ENCODE data around the gene EPN2. TPM values are rescaled to one million over a fixed set of nuclear protein-coding genes. Genes with fewer than 3 reads are reported as not detected.

EPN2 gene
- total RNA-seq, 4 donors from 2014 or later: 23.9 to 35.1 (median 34.1) TPM

GRCh38 chr17:19295473-19296135, 58.4 kb downstream of the EPN2 start:
- no peaks in the 10 kb centered on the region for H3K36me3 ChIP-seq
- H3K27me3 ChIP-seq: no peaks in the 10 kb centered on the region
- no peak for TF ChIP-seq CTCF (IDR thresholded peaks at IDR 0.05)
- no peak for TF ChIP-seq POLR2A (IDR thresholded peaks at IDR 0.05)
- no peaks in the 10 kb centered on the region for H3K4me1 ChIP-seq
- H3K27ac ChIP-seq: no peak overlapping the region
- H3K4me3 ChIP-seq: no peak overlapping the region
- DNase-seq: no peak
- H3K9me3 ChIP-seq: no peaks in the 10 kb centered on the region

GRCh38 chr17:19296786-19297778, 59.9 kb downstream of the EPN2 start:
- no peak for DNase-seq

GRCh38 chr17:19298569-19299213, 61.5 kb downstream of the EPN2 start:
- no peak for TF ChIP-seq CTCF (IDR thresholded peaks at IDR 0.05)
- no peak for TF ChIP-seq POLR2A (IDR thresholded peaks at IDR 0.05)
- no peak for DNase-seq
- H3K27me3 ChIP-seq: no peaks in the 10 kb centered on the region
- no peaks in the 10 kb centered on the region for H3K36me3 ChIP-seq
- peaks cover 6 to 19% (median 8%) of the 10 kb centered on the region in 4 donors for H3K4me1 ChIP-seq
- H3K4me3 ChIP-seq: no peak overlapping the region
- no peaks in the 10 kb centered on the region for H3K9me3 ChIP-seq
- no peak overlapping the region for H3K27ac ChIP-seq

More at GRCh38 chr17:19296786-19297778, 59.9 kb downstream of the EPN2 start:
- H3K36me3 ChIP-seq: no peaks in the 10 kb centered on the region
- TF ChIP-seq POLR2A (IDR thresholded peaks at IDR 0.05): no peak
- no peak for TF ChIP-seq CTCF (IDR thresholded peaks at IDR 0.05)
- no peaks in the 10 kb centered on the region for H3K27me3 ChIP-seq
- H3K4me3 ChIP-seq: no peak overlapping the region
- H3K9me3 ChIP-seq: no peaks in the 10 kb centered on the region
- H3K4me1 ChIP-seq: peaks cover 0 to 8% (median 4%) of the 10 kb centered on the region in 4 donors
- no peak overlapping the region for H3K27ac ChIP-seq

GRCh38 chr17:19299214-19299747, 62.1 kb downstream of the EPN2 start:
- Histone ChIP-seq H3K4me1 (peaks cover 8 to 25% (median 11%) of the 10 kb centered on the region in 4 donors), H3K27ac (no peak overlapping the region)
- TF ChIP-seq CTCF (IDR thresholded peaks at IDR 0.05): no peak
- TF ChIP-seq POLR2A (IDR thresholded peaks at IDR 0.05): no peak

GRCh38 chr17:19299866-19300265, 62.7 kb downstream of the EPN2 start:
- TF ChIP-seq POLR2A (IDR thresholded peaks at IDR 0.05) (no peak), CTCF (IDR thresholded peaks at IDR 0.05) (no peak)
- peaks cover 8 to 31% (median 15%) of the 10 kb centered on the region in 4 donors for H3K4me1 ChIP-seq
- no peak for DNase-seq
- H3K27ac ChIP-seq: no peak overlapping the region
- no peaks in the 10 kb centered on the region for H3K27me3 ChIP-seq
- no peaks in the 10 kb centered on the region for H3K36me3 ChIP-seq
- H3K4me3 ChIP-seq: no peak overlapping the region
- no peaks in the 10 kb centered on the region for H3K9me3 ChIP-seq

More at GRCh38 chr17:19299214-19299747, 62.1 kb downstream of the EPN2 start:
- no peaks in the 10 kb centered on the region for H3K27me3 ChIP-seq
- no peak overlapping the region for H3K4me3 ChIP-seq
- DNase-seq: no peak
- no peaks in the 10 kb centered on the region for H3K9me3 ChIP-seq
- H3K36me3 ChIP-seq: no peaks in the 10 kb centered on the region
